Suppressor macrophage treated with lipopolysaccharide for 4 hours (primary cell): ENCODE results near the gene VEPH1.
"Not testable (repeated sequence)": the region's sequence is repeated elsewhere in the genome, so short reads cannot be mapped to it uniquely, and the experiment has no call there.

Source experiments
- DNase-seq: peaks from one replicate; pipeline ENCODE4 v3.0.0-alpha.2; 2020

VEPH1 gene

DNA sequence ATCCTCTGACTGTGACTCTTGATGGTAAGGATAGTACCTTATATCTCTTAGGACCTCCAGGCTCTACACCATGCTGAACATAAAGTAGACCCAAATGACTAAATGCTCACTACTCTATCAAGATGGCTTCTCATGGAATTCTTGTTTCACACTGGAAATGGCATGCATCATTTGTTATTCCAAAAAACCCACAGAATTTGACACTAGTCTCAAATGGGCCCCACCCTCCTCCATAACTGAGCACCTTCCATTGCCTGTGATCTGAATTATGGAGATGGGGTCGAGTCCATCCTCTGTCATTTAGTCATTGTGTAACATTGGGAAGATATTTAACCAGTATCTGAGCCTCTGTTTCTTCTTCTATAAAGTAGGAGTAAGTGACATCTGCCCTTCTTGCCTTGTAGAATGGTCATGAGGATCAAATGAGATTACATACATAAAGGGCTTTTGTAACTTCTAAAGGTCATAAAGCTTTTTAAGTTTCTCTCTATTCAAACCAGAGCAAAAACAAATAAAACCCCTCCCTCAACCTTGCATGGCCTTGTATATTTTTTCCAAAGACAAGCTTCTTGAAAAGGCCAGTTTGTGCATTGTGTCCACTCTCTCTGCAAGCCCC, 123.6 kb downstream of the VEPH1 start:
- no peak for DNase-seq

- no peak for DNase-seq
Observed at GRCh38 chr3:157376603-157377300, 126.5 kb downstream of the VEPH1 start.

DNA sequence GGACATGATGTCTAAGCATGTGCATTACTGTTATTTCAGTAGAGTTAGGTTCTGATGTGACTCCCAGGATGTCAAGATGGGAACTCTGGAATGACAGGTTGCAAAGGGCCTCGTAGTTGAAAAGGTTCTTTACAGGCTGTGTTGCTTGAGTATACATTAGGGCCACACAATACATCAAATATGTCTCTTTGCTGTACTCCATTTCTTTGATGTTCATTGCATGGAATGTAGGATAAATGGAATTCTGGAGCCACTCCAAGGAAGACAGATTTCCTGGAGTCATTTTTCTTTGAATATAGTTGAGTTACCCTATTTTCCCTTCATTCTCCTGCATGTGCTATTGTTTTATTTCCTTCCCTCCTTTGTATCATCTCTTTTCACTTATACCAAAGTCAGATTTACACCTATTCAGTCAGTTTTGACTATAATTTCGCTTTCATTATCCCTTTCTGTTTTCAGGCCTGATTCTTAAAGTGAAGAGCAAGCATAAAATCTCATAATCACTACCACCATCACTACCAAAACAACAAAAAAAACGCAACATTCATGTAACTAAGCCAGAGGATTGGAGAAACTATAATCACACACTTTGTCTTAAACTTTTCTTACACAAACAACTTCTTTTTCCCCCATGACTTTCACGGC, 127.8 kb downstream of the VEPH1 start:
- DNase-seq, result no peak

DNA sequence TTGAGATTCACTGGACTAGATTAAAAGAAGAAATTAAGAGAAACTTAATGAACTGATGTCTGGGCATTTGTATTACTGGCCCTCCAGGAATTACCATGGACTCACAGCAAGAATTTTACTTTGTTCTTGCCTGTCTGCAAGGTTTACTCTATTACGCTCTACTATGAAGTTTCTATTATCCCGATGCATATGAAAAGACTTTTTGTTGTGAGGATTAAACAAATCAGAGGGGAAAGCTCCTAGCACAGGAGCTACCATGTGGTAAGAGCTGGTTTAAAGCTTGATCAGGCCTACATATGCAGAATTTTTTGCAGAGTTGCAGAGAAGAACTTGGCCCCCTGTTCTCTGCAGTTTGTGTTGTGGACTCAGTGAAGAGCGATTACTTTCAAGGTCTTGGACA, 128.3 kb downstream of the VEPH1 start:
- DNase-seq, result no peak

DNA sequence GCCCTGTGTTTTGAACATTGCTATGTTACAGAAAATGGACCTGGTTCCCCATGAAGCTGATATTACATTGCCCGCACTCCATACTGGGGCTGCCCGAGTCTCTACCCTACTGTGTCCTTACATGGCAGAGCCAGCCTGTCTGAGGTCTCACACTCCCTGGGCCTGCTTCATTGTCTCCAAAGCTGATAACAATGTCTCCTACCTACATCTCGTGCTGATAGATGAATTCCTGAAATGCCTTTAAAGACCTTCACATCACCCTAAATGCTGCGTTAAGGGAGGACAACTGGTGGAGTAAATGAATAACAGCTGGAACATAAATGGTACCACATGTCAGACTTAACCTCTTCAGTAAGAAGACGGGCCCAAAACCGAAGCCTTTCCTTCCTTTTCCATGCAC, 129.4 kb downstream of the VEPH1 start:
- no peak for DNase-seq

DNA sequence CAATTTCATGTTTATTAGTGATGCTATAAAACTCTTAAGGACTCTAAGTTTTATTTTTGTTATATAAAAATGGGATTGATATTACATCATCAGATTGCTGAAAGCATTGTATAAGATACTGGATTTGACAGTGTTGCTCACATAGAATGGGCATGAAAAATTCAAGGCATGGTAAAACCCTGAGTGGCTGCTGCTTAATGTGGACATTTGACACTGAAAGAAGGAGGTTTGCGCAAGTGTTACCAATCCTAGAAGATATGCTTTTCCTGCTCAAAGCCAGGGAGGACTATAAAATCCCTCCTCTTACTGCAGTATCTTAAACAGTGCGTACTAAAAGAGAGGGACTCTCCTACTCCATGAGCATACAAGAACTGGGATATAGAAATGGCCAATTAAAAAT, 132.3 kb downstream of the VEPH1 start:
- no peak for DNase-seq

GRCh38 chr3:157369727-157370421, 133.3 kb downstream of the VEPH1 start:
- no peak for DNase-seq

DNA sequence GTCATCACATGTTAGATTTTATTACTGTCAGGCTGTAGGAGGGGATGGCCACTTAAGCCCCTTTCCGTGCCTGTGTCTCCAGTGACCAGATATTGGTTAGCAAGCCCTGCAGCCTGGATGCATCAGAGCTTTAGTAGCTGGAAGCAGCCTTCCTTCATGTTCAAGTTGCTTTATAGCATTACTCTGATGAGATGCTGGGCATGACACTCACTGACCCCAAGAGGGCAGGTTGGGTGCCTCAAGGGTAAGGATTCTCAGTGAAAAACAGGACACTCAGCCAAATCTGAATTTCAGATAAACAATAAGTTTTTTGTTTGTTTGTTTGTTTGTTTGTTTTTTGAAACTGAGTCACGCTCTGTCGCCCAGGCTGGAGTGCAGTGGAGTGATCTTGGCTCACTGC, 135.0 kb downstream of the VEPH1 start:
- no peak for DNase-seq

- no peak for DNase-seq
Observed at GRCh38 chr3:157363393-157363792, 139.8 kb downstream of the VEPH1 start.

DNA sequence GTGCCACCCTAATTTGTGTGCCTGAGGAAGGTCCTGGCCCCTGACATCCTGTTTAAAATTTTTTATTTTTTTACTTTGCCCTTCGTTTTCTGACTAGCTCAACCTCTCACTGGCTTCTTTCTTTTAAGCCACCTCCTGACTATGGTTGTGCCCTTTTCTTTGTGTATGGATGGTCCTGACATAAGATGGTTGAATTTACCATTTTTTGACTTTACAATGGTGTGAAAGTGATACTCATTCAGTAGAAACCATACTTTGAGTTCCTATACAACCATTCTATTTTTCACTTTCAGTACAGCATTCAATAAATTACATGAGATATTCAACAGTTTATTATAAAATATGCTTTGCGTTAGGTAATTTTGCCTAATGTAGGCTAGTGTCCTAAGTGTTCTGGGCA, 140.9 kb downstream of the VEPH1 start:
- no peak for DNase-seq

- no peak for DNase-seq
Observed at GRCh38 chr3:157360044-157360443, 143.2 kb downstream of the VEPH1 start.

DNA sequence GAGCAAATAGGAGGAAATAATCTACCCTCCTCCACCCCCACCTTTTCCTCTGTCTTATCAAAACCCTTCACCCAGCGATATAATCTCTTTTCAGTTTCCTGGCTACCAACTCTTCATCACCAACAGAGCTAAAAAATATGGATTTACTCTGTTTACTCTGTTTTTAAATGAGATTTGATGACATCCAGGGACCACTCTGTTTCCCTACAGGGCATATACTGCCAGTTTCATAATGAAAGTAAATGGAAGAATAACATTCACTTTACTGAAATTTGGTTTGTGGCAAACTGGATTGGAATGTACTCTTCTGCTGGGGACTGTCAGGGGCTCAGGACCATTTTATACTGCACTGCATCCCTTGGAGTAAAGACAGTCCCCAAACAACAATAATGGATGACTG, 146.7 kb downstream of the VEPH1 start:
- DNase-seq, result no peak

GRCh38 chr3:157355276-157355675, 147.9 kb downstream of the VEPH1 start:
- DNase-seq, result no peak

- DNase-seq, result peak; percentile 15
Observed at GRCh38 chr3:157354722-157355121, 148.5 kb downstream of the VEPH1 start.

DNA sequence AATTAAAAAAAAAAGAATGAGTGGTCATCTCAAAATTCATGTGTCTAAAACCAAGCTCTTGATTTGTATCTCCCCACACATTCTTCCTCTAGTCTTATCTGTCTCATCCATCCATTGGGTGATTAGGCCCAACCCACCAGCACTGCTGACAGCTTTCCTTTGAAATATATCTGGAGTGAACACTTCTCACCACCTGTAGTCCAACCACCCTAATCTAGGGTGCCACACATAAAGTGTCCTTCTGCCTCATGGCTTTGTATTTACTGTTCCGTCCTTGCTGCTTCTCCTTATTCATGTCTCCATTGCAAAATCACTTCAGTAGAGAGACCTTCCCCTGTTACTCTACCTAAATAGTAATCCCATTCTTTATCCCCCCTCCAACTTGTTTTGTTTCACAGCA, 149.0 kb downstream of the VEPH1 start:
- no peak for DNase-seq

- no peak for DNase-seq
Observed at GRCh38 chr3:157353652-157354051, 149.6 kb downstream of the VEPH1 start.

DNA sequence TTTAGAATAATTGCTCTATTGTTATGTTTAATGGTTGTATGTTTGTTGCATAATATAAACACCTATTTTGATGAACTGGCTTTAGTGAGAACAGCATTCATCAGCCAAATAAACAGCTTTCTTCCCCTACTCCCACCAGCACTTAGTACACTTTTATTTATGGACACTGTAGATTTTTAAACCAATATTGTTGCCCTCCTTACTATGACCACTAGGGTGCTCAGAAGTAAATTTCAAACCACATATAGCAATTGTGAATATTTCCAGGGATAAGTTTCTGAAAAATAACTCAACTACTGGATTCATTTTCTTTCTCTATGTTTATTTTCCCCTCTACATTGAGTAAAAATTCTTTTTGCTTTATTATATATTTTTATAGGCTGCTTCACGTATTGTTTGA, 151.2 kb downstream of the VEPH1 start:
- DNase-seq, result peak; percentile 11

DNA sequence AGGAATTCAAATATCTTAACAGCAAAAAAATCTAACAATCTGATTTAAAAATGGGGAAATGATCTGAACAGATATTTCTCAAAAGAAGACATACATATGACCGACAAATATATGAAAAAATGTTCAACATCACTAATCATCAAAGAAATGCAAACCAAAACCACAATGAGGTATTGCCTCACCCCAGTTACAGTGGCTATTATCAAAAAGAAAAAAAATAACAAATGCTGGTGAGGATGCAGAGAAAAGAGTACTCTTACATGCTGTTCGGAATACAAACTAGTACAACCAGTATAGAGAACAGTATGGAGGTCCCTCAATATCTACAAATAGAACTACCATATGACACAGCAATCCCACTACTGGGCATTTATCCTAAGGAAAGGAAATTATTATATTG, 152.6 kb downstream of the VEPH1 start:
- DNase-seq, result not testable (repeated sequence)

DNA sequence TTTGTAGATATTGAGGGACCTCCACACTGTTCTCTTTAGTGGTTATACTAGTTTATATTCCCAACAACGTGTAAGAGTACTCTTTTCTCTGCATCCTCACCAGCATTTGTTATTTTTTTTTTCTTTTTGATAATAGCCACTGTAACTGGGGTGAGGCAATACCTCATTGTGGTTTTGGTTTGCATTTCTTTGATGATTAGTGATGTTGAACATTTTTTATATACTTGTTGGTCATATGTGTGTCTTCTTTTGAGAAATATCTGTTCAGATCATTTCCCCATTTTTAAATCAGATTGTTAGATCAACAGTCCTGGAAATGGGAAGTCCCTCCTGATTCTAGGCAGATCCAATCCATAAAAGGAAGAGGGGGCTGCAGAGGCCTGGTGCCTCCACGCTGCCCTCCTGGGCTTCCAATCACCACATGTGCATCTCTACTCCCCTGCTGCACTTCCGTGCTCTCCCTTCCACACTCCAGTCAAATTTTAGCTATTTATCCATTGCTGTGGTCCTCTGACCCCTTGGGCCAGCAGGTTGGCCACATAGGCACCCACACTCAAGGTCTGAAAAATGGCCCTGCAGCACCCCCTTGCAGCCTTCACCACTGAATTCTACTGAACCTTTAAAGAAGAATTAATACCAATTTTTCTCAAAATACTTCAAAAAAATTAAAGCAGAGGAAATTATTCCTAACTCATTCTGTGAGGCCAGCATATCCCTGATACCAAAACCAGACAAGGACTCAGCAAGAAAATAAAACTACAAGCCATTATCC, 154.7 kb downstream of the VEPH1 start:
- DNase-seq, result not testable (repeated sequence)

GRCh38 chr3:157347577-157348303, 155.5 kb downstream of the VEPH1 start:
- DNase-seq, result no peak

- DNase-seq, result no peak
Observed at GRCh38 chr3:157336252-157337009, 166.8 kb downstream of the VEPH1 start.
